Mesenchymal stem cell (in vitro differentiated cells and primary cell): ENCODE measurements around the gene C3orf85.

Experiments used
- DNase-seq: peaks from one replicate; pipeline ENCODE4 v3.0.0-alpha.2; 2013
- H2AFZ ChIP-seq: one replicate; pipeline ENCODE4 v1.6.1; 2013; ENCODE audit warnings: low read depth, mild to moderate bottlenecking, control low read depth, inconsistent platforms, low read length, moderate library complexity
- H2AK5ac ChIP-seq: 2 replicates; pipeline ENCODE4 v1.6.1; 2013; ENCODE audit warnings: low read length, moderate library complexity, mild to moderate bottlenecking, inconsistent platforms; ENCODE audit not compliant: severe bottlenecking
- H2BK120ac ChIP-seq: one replicate; pipeline ENCODE4 v1.6.1; 2013; ENCODE audit warnings: low read depth, mild to moderate bottlenecking, inconsistent platforms, low read length, moderate library complexity
- H2BK12ac ChIP-seq, 2 experiments: one replicate each; pipeline ENCODE4 v1.6.1; 2013; ENCODE audit warnings: inconsistent platforms in 2 of 2, low read length in 2 of 2, mild to moderate bottlenecking in 2 of 2, moderate library complexity in 2 of 2, control low read depth in 1 of 2
- H2BK15ac ChIP-seq: one replicate; pipeline ENCODE4 v1.6.1; 2013; ENCODE audit warnings: mild to moderate bottlenecking, low read depth, inconsistent platforms; ENCODE audit not compliant: poor library complexity, severe bottlenecking
- H2BK5ac ChIP-seq: 2 replicates; pipeline ENCODE4 v1.6.1; 2013; ENCODE audit warnings: low read depth, mild to moderate bottlenecking, low read length, control low read depth, inconsistent platforms; ENCODE audit not compliant: poor library complexity, severe bottlenecking
- H3K14ac ChIP-seq, 2 experiments: one replicate each; pipeline ENCODE4 v1.6.1; 2013; ENCODE audit warnings: inconsistent platforms in 2 of 2, low read length in 2 of 2, control low read depth in 1 of 2, mild to moderate bottlenecking in 1 of 2, moderate library complexity in 1 of 2
- H3K18ac ChIP-seq, 2 experiments: one replicate each; pipeline ENCODE4 v1.6.1; 2013; ENCODE audit warnings: inconsistent platforms in 2 of 2, low read length in 2 of 2, control low read depth in 1 of 2, low read depth in 1 of 2, mild to moderate bottlenecking in 1 of 2
- H3K23ac ChIP-seq, 2 experiments: one replicate each; pipeline ENCODE4 v1.6.1; 2013; ENCODE audit warnings: inconsistent platforms in 2 of 2, low read length in 2 of 2, mild to moderate bottlenecking in 2 of 2, moderate library complexity in 2 of 2, control low read depth in 1 of 2
- H3K27ac ChIP-seq: 2 replicates; pipeline ENCODE4 v1.5.1; 2013; ENCODE audit warnings: mild to moderate bottlenecking, moderate library complexity, low read length, control low read depth, inconsistent platforms; ENCODE audit not compliant: poor library complexity, severe bottlenecking
- H3K27me3 ChIP-seq, 2 experiments: 2 replicates each; pipeline versions ENCODE4 v1.6.1 to v1.7.0; 2013; ENCODE audit warnings: low read length in 2 of 2, mild to moderate bottlenecking in 2 of 2, moderate library complexity in 2 of 2, control low read depth in 1 of 2, inconsistent platforms in 1 of 2; ENCODE audit not compliant: control insufficient read depth in 1 of 2, insufficient read depth in 1 of 2
- H3K36me3 ChIP-seq, 2 experiments: 2 replicates each; pipeline versions ENCODE4 v1.6.1 to v1.7.0; 2013; ENCODE audit warnings: low read length in 2 of 2, control low read depth in 1 of 2, inconsistent platforms in 1 of 2, low read depth in 1 of 2, mild to moderate bottlenecking in 1 of 2; ENCODE audit not compliant: insufficient read depth in 2 of 2, control insufficient read depth in 1 of 2
- H3K4ac ChIP-seq, 2 experiments: one replicate each; pipeline ENCODE4 v1.6.1; 2013; ENCODE audit warnings: inconsistent platforms in 2 of 2, low read length in 2 of 2, mild to moderate bottlenecking in 2 of 2, moderate library complexity in 2 of 2, control low read depth in 1 of 2, low read depth in 1 of 2
- H3K4me1 ChIP-seq: 2 replicates; pipeline ENCODE4 v1.6.1; 2013; ENCODE audit warnings: low read depth, low read length, control low read depth; ENCODE audit not compliant: control insufficient read depth, insufficient read depth
- H3K4me2 ChIP-seq: 2 replicates; pipeline ENCODE4 v1.6.1; 2013; ENCODE audit warnings: low read length, mild to moderate bottlenecking, inconsistent platforms; ENCODE audit not compliant: poor library complexity, severe bottlenecking
- H3K4me3 ChIP-seq, 2 experiments: 2 replicates each; pipeline versions ENCODE4 v1.5.1 to v1.7.0; 2013; ENCODE audit warnings: low read length in 2 of 2, mild to moderate bottlenecking in 2 of 2, control low read depth in 1 of 2, low read depth in 1 of 2; ENCODE audit not compliant: insufficient read depth in 1 of 2
- H3K79me1 ChIP-seq: replicated peaks from 2 replicates; pipeline ENCODE4 v1.6.1; 2013; ENCODE audit warnings: mild to moderate bottlenecking, control low read depth, low read length, inconsistent platforms; ENCODE audit not compliant: poor library complexity, severe bottlenecking
- H3K9ac ChIP-seq: 2 replicates; pipeline ENCODE4 v1.7.0; 2013; ENCODE audit warnings: mild to moderate bottlenecking, low read length, moderate library complexity
- H3K9me3 ChIP-seq: 2 replicates; pipeline ENCODE4 v1.7.0; 2013; ENCODE audit warnings: mild to moderate bottlenecking, low read length; ENCODE audit not compliant: control insufficient read depth
- H4K8ac ChIP-seq: one replicate; pipeline ENCODE4 v1.6.1; 2013; ENCODE audit warnings: inconsistent platforms, mild to moderate bottlenecking, low read length, moderate library complexity
- H4K91ac ChIP-seq: one replicate; pipeline ENCODE4 v1.6.1; 2013; ENCODE audit warnings: mild to moderate bottlenecking, low read length, inconsistent platforms
- WGBS: methylation state at CpG from one replicate; pipeline ENCODE4 v1.1.7; 2013; ENCODE audit warnings: mixed read lengths; 5-methylcytosine and 5-hydroxymethylcytosine counted together

The C3orf85 gene

DNA sequence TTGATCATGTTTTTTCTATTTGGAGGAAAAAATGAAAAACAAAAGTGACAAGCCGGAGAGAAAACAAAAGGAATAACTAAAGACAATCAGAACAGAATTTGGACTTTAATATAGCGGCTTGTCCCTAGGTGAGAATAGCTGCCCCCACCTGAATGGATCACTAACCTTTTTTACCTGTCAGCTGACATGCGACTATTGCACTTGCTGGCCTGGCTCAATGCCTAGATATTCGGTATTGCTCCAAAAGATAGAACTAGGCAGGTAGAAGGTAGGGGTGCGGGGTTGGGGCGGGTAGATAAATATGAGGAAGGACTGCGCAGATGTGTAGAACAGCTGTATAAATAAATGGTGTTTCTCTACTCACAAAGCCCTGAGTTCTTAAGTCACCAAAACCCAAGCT is 17.9 kb upstream of the C3orf85 start:
- Histone ChIP-seq H3K4me2 (no peak overlapping the region), H3K14ac (no peak overlapping the region), H3K36me3 (no peaks in the 10 kb centered on the region), H3K18ac (no peak overlapping the region), H3K9ac (no peak overlapping the region), H3K4me3 (no peak overlapping the region), H3K27me3 (no peaks in the 10 kb centered on the region), H2AK5ac (no peak overlapping the region), H3K4ac (no peak overlapping the region), H3K27ac (no peak overlapping the region), H2BK5ac (no peak overlapping the region), H3K23ac (no peak overlapping the region), H3K79me1 (no peaks in the 10 kb centered on the region), H2BK15ac (no peak overlapping the region), H4K8ac (no peak overlapping the region), H3K9me3 (no peaks in the 10 kb centered on the region), H2BK12ac (no peak overlapping the region), H3K4me1 (no peaks in the 10 kb centered on the region), H4K91ac (no peak overlapping the region), H2AFZ (no peak overlapping the region), H2BK120ac (no peak overlapping the region)
- 90% methylated on average over 4 of the region's 7 CpGs for WGBS
- no peak for DNase-seq

DNA sequence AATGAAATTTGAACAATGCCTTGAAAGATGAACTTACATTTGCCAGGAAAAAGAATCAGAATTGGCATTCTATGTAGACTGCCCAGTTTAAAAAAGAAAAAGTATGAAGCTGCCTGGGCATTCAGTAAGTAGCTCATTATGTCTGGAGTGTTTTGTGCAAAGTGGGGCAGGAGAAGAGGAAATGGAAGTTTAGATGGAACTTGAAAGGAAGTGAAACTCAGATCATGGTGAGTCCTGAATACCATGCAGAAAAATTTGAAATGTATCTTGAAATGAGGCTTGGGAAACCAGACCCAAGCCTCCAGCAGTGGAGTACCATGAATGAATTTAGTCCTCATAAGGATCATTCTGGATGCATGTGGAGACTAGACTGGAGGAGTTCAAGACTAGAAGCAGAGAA is 13.8 kb upstream of the C3orf85 start:
- no peak overlapping the region for H3K4me2 ChIP-seq
- no peak overlapping the region for H4K91ac ChIP-seq
- no peaks in the 10 kb centered on the region for H3K27me3 ChIP-seq
- H2BK5ac ChIP-seq, result no peak overlapping the region
- no peaks in the 10 kb centered on the region for H3K79me1 ChIP-seq
- no peak overlapping the region for H3K14ac ChIP-seq
- no peak overlapping the region for H2AK5ac ChIP-seq
- H2BK120ac ChIP-seq, result no peak overlapping the region
- H3K4me1 ChIP-seq, result no peaks in the 10 kb centered on the region
- H2BK15ac ChIP-seq, result no peak overlapping the region
- no peak overlapping the region for H3K27ac ChIP-seq
- no peak overlapping the region for H3K18ac ChIP-seq
- no peak for DNase-seq
- H2AFZ ChIP-seq, result no peak overlapping the region
- H4K8ac ChIP-seq, result no peak overlapping the region
- H2BK12ac ChIP-seq, result no peak overlapping the region
- H3K9ac ChIP-seq, result no peak overlapping the region
- no peaks in the 10 kb centered on the region for H3K9me3 ChIP-seq
- no peak overlapping the region for H3K4ac ChIP-seq
- no peak overlapping the region for H3K23ac ChIP-seq
- no peaks in the 10 kb centered on the region for H3K36me3 ChIP-seq
- no peak overlapping the region for H3K4me3 ChIP-seq

DNA sequence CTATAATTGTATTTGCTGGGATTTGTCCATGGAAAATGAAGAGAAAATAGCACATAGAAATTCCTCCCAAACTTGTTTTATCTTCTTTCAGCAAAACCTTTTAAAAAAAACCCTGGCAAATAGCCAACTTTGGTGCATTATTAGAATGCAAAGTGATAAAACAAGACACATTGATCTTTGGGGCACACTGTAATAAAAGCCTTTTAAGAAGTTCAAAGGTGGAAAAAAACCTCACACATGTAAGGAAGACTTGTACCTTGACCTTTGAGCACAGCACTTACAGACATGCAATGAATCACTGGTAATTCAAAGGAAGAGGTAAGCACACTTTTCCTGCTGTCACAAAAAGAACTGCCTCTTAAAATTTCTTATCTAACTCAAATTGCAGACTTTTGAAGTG is 10.6 kb upstream of the C3orf85 start:
- Histone ChIP-seq H3K14ac (no peak overlapping the region), H4K8ac (no peak overlapping the region), H3K23ac (no peak overlapping the region), H2BK5ac (no peak overlapping the region), H3K27me3 (no peaks in the 10 kb centered on the region), H2BK15ac (no peak overlapping the region), H3K4me3 (no peak overlapping the region), H3K79me1 (no peaks in the 10 kb centered on the region), H3K4ac (no peak overlapping the region), H2BK120ac (no peak overlapping the region), H2BK12ac (no peak overlapping the region), H3K9ac (no peak overlapping the region), H3K4me1 (no peaks in the 10 kb centered on the region), H3K9me3 (peaks cover 2% of the 10 kb centered on the region), H4K91ac (no peak overlapping the region), H3K18ac (no peak overlapping the region), H2AFZ (no peak overlapping the region), H3K27ac (no peak overlapping the region), H3K36me3 (no peaks in the 10 kb centered on the region), H2AK5ac (no peak overlapping the region), H3K4me2 (no peak overlapping the region)
- no peak for DNase-seq

DNA sequence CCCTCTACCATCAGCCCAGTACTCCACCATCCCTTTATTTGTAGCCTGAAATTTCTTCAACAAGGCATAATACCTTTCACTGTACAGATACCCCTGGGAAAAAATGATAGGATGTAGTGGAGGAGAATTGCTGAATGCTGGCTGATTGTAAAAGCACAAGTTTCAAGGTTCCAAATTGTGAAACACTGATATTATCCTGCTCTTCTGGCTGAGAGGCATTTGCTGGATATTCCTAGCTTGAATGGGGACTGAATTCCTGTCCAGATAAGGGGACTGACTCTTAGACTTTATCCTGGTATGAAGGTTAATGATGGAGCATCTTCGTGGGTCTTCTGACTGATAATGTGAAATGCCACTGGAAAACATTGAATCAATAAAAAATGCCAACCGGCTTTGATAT is 9.0 kb upstream of the C3orf85 start:
- Histone ChIP-seq H3K27me3 (no peaks in the 10 kb centered on the region), H3K4me3 (no peak overlapping the region), H3K4me1 (no peaks in the 10 kb centered on the region), H3K4me2 (no peak overlapping the region), H3K4ac (no peak overlapping the region), H2BK15ac (no peak overlapping the region), H3K18ac (no peak overlapping the region), H3K27ac (no peak overlapping the region), H4K91ac (no peak overlapping the region), H2BK5ac (no peak overlapping the region), H3K9me3 (peaks cover 2% of the 10 kb centered on the region), H3K36me3 (no peaks in the 10 kb centered on the region), H3K14ac (no peak overlapping the region), H2BK120ac (no peak overlapping the region), H3K9ac (no peak overlapping the region), H3K23ac (no peak overlapping the region), H2AK5ac (no peak overlapping the region), H2AFZ (no peak overlapping the region), H4K8ac (no peak overlapping the region), H3K79me1 (no peaks in the 10 kb centered on the region), H2BK12ac (no peak overlapping the region)
- no peak for DNase-seq
- WGBS, result 50% methylated on average over 2 of the region's 2 CpGs
